ENCODE measurements around the gene OSBPL1A. TPM values are rescaled to one million over a fixed set of nuclear protein-coding genes. Genes with fewer than 3 reads are reported as not detected.
"Not testable (repeated sequence)": the region's sequence is repeated elsewhere in the genome, so short reads cannot be mapped to it uniquely, and the experiment has no call there.

Gene OSBPL1A
- total RNA-seq, 4 donors from 2014 or later: 61.5 to 227 (median 98.7) TPM

DNA sequence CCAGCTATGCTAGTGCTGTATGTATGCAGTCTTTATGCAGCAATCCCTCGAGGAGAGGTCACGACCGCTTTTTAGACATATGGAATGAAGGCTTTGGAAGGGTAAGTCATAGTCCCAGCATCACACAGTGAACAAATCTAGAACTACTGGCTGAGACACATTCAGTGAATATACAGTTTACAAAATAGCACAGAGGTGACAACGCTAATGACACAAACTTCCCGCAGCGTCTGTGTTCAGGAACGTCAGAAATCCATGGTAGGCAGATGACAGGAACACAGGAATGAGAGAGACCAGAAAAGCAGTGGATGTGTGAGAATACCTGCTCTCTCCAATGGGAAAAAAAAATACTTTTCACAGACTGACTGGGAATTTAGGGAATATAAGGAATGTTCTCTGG is 229.1 kb downstream of the OSBPL1A start:
- DNase-seq: no peak
- no peak for ATAC-seq
- H3K27ac ChIP-seq: no peak overlapping the region
- no peaks in the 10 kb centered on the region for H3K4me1 ChIP-seq
- in situ Hi-C loops (cut with MboI; ENCODE audit: low sequenced_read_pairs in 4 of 4) (loop anchor here in 2 of 4 donors (25.0 kb wide), 1 partner anchor 319 kb away; no protein-coding TSS in a partner anchor), intact Hi-C loops (cut with DNase I; ENCODE audit: low total_unique reads) (no loop called here)
- no peaks in the 10 kb centered on the region for H3K9me3 ChIP-seq
- no peaks in the 10 kb centered on the region for H3K27me3 ChIP-seq
- no peak overlapping the region for H3K4me3 ChIP-seq
- peaks cover 4 to 70% of the 10 kb centered on the region in 2 donors for H3K36me3 ChIP-seq
- no peak for TF ChIP-seq POLR2A (IDR thresholded peaks at IDR 0.05)
- TF ChIP-seq, protein P1, sequence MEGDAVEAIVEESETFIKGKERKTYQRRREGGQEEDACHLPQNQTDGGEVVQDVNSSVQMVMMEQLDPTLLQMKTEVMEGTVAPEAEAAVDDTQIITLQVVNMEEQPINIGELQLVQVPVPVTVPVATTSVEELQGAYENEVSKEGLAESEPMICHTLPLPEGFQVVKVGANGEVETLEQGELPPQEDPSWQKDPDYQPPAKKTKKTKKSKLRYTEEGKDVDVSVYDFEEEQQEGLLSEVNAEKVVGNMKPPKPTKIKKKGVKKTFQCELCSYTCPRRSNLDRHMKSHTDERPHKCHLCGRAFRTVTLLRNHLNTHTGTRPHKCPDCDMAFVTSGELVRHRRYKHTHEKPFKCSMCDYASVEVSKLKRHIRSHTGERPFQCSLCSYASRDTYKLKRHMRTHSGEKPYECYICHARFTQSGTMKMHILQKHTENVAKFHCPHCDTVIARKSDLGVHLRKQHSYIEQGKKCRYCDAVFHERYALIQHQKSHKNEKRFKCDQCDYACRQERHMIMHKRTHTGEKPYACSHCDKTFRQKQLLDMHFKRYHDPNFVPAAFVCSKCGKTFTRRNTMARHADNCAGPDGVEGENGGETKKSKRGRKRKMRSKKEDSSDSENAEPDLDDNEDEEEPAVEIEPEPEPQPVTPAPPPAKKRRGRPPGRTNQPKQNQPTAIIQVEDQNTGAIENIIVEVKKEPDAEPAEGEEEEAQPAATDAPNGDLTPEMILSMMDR (IDR thresholded peaks at IDR 0.05 in 4 of 5, conservative IDR thresholded peaks at IDR 0.05 in 1 of 5): no peak

DNA sequence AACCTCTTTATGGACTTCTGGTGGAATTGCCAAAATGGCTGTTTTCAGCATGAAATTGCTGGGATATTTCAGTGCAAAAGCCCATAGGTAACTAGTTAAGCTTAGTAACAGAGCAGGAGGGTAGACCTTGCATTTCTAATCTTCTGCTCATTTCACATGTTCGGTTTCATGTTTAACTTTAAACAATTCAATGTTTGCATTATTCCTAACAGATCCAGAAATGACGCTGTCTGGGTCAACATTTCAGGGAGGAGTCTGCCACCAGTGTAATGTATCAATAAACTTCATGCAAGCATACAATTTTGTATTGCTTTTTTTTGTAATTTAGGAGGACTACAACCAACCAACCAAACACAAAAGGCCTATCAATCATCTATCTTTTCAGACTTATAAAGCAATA is 236.3 kb downstream of the OSBPL1A start:
- H3K27ac ChIP-seq: no peak overlapping the region
- intact Hi-C loops (cut with DNase I; ENCODE audit: low total_unique reads): no loop called here
- ATAC-seq (no peak), DNase-seq (no peak)
- no peak overlapping the region for H3K4me3 ChIP-seq
- H3K36me3 ChIP-seq: peaks cover 0 to 86% of the 10 kb centered on the region in 2 donors
- peaks cover 0 to 5% of the 10 kb centered on the region in 2 donors for H3K4me1 ChIP-seq
- in situ Hi-C loops (cut with MboI; ENCODE audit: low sequenced_read_pairs in 4 of 4): loop anchor here in 2 of 4 donors (25.0 kb wide), 1 partner anchor 326 kb away; no protein-coding TSS in a partner anchor
- no peaks in the 10 kb centered on the region for H3K27me3 ChIP-seq
- H3K9me3 ChIP-seq: no peaks in the 10 kb centered on the region
- TF ChIP-seq POLR2A (IDR thresholded peaks at IDR 0.05): no peak
- TF ChIP-seq, protein P1 (IDR thresholded peaks at IDR 0.05 in 4 of 5, conservative IDR thresholded peaks at IDR 0.05 in 1 of 5): no peak

DNA sequence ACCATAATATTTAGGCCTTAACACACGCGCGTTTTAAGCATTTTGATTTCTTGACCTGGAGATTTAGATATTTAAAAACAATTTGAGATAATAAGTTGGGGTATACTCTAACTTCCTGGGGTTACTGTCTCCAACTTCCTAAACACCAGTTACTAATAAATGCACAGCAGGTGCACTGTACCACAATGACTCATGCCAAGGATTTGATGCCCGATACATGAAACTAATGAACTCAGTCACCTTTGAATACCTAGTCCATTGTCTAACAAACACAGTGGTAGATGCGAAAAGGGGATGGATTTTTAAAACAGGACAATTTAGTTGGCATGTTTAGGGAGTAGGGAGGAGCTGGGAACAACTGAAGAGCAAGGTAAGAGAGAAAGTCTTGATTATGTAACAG is 237.5 kb downstream of the OSBPL1A start:
- Histone ChIP-seq H3K9me3 (no peaks in the 10 kb centered on the region), H3K27me3 (no peaks in the 10 kb centered on the region), H3K4me1 (peaks cover 0 to 5% of the 10 kb centered on the region in 2 donors), H3K4me3 (no peak overlapping the region), H3K36me3 (peaks cover 0 to 86% of the 10 kb centered on the region in 2 donors), H3K27ac (no peak overlapping the region)
- ATAC-seq (no peak), DNase-seq (no peak)
- TF ChIP-seq, protein P1 (IDR thresholded peaks at IDR 0.05 in 4 of 5, conservative IDR thresholded peaks at IDR 0.05 in 1 of 5): no peak
- no peak for TF ChIP-seq POLR2A (IDR thresholded peaks at IDR 0.05)
- in situ Hi-C loops (cut with MboI; ENCODE audit: low sequenced_read_pairs in 4 of 4): loop anchor here in 2 of 4 donors (25.0 kb wide), 1 partner anchor 327 kb away; no protein-coding TSS in a partner anchor
- intact Hi-C loops (cut with DNase I; ENCODE audit: low total_unique reads): no loop called here

DNA sequence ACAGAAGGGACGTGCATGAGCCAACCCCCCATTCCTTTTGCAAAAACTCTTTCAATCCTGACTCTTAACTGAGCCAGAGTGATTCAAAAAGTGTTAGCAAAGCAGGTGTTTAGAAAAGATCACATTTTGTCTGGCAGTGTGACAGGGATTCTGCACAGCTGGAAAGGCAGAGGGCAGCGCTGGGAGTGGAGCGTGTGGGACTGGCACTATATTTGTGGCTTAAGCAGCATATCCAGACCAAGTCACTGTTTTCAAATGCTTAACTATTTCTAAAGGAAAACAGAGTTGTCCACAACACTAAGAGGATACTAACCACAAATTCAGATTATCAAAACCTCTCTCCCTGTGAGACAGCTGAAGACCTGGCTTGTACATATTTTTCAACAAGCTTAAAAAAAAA is 239.8 kb downstream of the OSBPL1A start:
- intact Hi-C loops (cut with DNase I; ENCODE audit: low total_unique reads): no loop called here
- peaks cover 0 to 70% of the 10 kb centered on the region in 2 donors for H3K36me3 ChIP-seq
- H3K27me3 ChIP-seq: no peaks in the 10 kb centered on the region
- H3K27ac ChIP-seq: no peak overlapping the region
- H3K4me1 ChIP-seq: peaks cover 0 to 5% of the 10 kb centered on the region in 2 donors
- H3K4me3 ChIP-seq: no peak overlapping the region
- ATAC-seq (no peak), DNase-seq (no peak)
- in situ Hi-C loops (cut with MboI; ENCODE audit: low sequenced_read_pairs in 4 of 4): loop anchor here in 2 of 4 donors (10.0 to 25.0 kb wide), 2 partner anchors 57 to 329 kb away; no protein-coding TSS in a partner anchor
- no peaks in the 10 kb centered on the region for H3K9me3 ChIP-seq
- TF ChIP-seq POLR2A (IDR thresholded peaks at IDR 0.05): no peak
- TF ChIP-seq, protein P1 (IDR thresholded peaks at IDR 0.05 in 4 of 5, conservative IDR thresholded peaks at IDR 0.05 in 1 of 5): no peak

DNA sequence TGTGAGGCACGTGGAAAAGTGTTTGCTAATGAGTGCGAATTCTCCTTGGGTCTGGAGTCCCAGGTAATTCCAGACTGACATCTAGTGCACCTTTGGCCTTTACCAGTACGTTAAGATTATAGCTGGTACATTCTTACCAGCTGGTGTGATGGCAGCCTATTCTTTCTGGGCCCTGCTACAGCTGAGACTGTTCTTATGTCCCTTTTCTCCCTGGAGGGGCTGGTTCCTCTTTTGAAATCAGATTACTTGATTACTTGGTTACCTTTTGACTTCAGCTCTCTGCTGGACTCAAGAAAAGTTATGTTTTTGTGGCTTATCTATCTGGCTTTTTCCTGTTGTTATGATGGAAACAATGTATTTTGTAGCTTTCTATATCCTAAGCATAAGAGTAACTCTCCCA is 244.2 kb downstream of the OSBPL1A start:
- DNase-seq (no peak), ATAC-seq (no peak)
- Histone ChIP-seq H3K4me1 (no peaks in the 10 kb centered on the region), H3K4me3 (no peak overlapping the region), H3K9me3 (no peaks in the 10 kb centered on the region), H3K36me3 (peaks cover 0 to 29% of the 10 kb centered on the region in 2 donors), H3K27me3 (no peaks in the 10 kb centered on the region), H3K27ac (no peak overlapping the region)
- TF ChIP-seq, protein P1 (IDR thresholded peaks at IDR 0.05 in 4 of 5, conservative IDR thresholded peaks at IDR 0.05 in 1 of 5): no peak
- TF ChIP-seq POLR2A (IDR thresholded peaks at IDR 0.05): no peak
- intact Hi-C loops (cut with DNase I; ENCODE audit: low total_unique reads) (no loop called here), in situ Hi-C loops (cut with MboI; ENCODE audit: low sequenced_read_pairs in 4 of 4) (loop anchor here in 2 of 4 donors (10.0 to 25.0 kb wide), 2 partner anchors 61 to 334 kb away; no protein-coding TSS in a partner anchor)

DNA sequence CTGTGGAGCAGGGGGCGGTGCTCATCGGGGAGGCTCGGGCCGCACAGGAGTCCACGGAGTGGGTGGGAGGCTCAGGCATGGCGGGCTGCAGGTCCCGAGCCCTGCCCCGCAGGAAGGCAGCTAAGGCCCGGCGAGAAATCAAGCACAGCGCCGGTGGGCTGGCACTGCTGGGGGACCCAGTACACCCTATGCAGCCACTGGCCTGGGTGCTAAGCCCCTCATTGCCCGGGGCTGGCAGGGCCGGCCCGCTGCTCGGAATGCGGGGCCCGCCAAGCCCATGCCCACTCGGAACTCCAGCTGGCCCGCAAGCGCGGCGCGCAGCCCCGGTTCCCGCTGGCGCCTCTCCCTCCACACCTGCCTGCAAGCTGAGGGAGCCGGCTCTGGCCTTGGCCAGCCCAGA is 248.0 kb downstream of the OSBPL1A start:
- ATAC-seq; DNase-seq; H3K27ac ChIP-seq; intact Hi-C loops (cut with DNase I; ENCODE audit: low total_unique reads); H3K9me3 ChIP-seq; H3K4me3 ChIP-seq; H3K27me3 ChIP-seq; H3K4me1 ChIP-seq; H3K36me3 ChIP-seq; in situ Hi-C loops (cut with MboI; ENCODE audit: low sequenced_read_pairs in 4 of 4): not testable (repeated sequence)
